BE2C (cell line): Measurements from ENCODE around the gene SLC2A6.

Experiments
- DNase-seq: peaks from one replicate; pipeline ENCODE4 v3.0.0-alpha.2; 2020
- H3K27me3 ChIP-seq: fragments of 250-450 bp; sonication (Bioruptor Pico); 2 replicates; pipeline ENCODE4 v1.5.1; 2020; ENCODE audit warnings: mild to moderate bottlenecking
- H3K36me3 ChIP-seq: fragments of 250-450 bp; sonication (Bioruptor Pico); 2 replicates; pipeline ENCODE4 v1.5.1; 2020; ENCODE audit warnings: mild to moderate bottlenecking
- H3K4me1 ChIP-seq: fragments of 250-450 bp; sonication (Bioruptor Pico); 2 replicates; pipeline ENCODE4 v1.5.1; 2020
- H3K4me3 ChIP-seq: 2 replicates; pipeline ENCODE4 v1.5.1; 2011; ENCODE audit warnings: low read depth, low read length
- H3K9me3 ChIP-seq: fragments of 250-450 bp; sonication (Bioruptor Pico); 2 replicates; pipeline ENCODE4 v1.5.1; 2020
- TF ChIP-seq, protein P1 (sequence below): IDR thresholded peaks from 2 replicates; pipeline ENCODE4 v1.5.1; 2012; ENCODE audit warnings: mild to moderate bottlenecking, low read depth, low read length

SLC2A6 gene

DNA sequence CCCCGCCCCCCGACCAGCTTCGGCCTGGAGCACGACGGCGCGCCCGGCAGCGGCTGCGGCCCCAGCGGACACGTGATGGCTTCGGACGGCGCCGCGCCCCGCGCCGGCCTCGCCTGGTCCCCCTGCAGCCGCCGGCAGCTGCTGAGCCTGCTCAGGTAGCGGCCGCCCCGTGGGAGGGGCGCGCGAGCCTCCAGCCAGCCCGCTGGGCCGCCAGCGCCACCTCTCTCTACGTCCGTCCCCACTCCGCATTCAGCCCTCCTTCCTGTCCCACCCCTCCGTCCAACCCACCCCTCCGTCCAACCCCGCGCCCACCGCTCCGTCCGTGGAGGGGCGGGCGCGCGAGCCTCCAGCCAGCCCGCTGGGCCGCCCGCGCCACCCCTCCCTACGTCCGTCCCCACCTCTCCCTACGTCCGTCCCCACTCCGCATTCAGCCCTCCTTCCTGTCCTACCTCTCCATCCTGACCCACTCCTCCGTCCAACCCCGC is 50.2 kb downstream of the SLC2A6 start:
- Histone ChIP-seq H3K4me1 (no peaks in the 10 kb centered on the region), H3K27me3 (no peaks in the 10 kb centered on the region), H3K9me3 (no peaks in the 10 kb centered on the region), H3K36me3 (no peaks in the 10 kb centered on the region), H3K4me3 (peak overlapping the region; percentile 23; the same call in 1 of the 2 replicates)
- TF ChIP-seq, protein P1, sequence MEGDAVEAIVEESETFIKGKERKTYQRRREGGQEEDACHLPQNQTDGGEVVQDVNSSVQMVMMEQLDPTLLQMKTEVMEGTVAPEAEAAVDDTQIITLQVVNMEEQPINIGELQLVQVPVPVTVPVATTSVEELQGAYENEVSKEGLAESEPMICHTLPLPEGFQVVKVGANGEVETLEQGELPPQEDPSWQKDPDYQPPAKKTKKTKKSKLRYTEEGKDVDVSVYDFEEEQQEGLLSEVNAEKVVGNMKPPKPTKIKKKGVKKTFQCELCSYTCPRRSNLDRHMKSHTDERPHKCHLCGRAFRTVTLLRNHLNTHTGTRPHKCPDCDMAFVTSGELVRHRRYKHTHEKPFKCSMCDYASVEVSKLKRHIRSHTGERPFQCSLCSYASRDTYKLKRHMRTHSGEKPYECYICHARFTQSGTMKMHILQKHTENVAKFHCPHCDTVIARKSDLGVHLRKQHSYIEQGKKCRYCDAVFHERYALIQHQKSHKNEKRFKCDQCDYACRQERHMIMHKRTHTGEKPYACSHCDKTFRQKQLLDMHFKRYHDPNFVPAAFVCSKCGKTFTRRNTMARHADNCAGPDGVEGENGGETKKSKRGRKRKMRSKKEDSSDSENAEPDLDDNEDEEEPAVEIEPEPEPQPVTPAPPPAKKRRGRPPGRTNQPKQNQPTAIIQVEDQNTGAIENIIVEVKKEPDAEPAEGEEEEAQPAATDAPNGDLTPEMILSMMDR, result no peak
- DNase-seq, result peak; percentile 70

DNA sequence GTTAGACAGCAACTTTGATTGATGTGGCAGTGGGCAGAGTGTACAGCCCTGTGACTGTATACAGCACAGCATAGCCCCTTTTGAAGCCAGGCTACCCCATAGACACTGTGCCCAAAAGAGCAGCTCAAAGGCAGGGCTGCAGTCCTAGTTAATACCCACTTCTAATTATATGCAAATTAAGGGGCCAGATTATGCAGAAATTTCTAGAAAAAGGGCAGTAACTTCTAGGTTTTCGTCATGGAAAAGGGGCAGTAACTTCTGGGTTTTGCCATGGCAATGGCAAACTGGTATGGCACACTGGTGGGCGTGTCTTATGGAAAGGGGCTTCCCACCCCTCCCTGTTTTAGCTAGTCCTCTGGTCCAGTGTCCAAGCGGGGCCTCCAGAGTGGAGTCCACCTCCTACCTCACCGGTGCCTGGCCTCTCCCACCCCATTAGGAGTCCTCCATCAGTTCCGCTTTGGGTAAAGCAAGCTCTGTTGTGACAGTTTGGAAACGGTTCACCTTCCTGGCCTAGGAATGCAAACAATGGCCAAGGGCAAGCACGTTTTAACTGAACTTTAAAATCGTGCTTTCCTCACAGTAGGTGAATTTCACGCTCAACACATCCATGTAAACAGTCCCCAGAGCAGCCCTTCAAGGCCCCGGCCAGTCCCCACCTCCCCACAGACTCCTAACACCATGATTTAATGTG is 51.1 kb downstream of the SLC2A6 start:
- Histone ChIP-seq H3K4me3 (peak overlapping the region; percentile 28), H3K4me1 (no peaks in the 10 kb centered on the region), H3K27me3 (no peaks in the 10 kb centered on the region), H3K9me3 (no peaks in the 10 kb centered on the region), H3K36me3 (no peaks in the 10 kb centered on the region)
- no peak for DNase-seq
- TF ChIP-seq, protein P1, result no peak

DNA sequence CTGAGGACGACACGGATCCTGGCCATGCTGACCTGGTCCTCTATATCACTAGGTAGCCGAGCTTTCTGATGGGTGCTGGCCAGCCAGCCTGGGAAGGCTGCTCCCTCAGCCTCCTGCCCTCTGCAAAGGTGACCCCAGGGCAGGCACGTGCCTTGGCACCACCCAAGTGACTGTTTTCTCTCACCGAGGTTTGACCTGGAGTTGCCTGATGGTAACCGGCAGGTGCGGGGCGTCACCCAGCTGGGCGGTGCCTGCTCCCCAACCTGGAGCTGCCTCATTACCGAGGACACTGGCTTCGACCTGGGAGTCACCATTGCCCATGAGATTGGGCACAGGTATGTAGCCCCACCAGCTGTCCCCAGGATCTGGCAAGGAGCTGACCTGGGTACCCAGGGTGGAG is 52.9 kb downstream of the SLC2A6 start:
- no peaks in the 10 kb centered on the region for H3K4me1 ChIP-seq
- no peaks in the 10 kb centered on the region for H3K36me3 ChIP-seq
- DNase-seq, result no peak
- H3K4me3 ChIP-seq, result no peak overlapping the region
- no peaks in the 10 kb centered on the region for H3K27me3 ChIP-seq
- TF ChIP-seq, protein P1, result no peak
- H3K9me3 ChIP-seq, result no peaks in the 10 kb centered on the region

DNA sequence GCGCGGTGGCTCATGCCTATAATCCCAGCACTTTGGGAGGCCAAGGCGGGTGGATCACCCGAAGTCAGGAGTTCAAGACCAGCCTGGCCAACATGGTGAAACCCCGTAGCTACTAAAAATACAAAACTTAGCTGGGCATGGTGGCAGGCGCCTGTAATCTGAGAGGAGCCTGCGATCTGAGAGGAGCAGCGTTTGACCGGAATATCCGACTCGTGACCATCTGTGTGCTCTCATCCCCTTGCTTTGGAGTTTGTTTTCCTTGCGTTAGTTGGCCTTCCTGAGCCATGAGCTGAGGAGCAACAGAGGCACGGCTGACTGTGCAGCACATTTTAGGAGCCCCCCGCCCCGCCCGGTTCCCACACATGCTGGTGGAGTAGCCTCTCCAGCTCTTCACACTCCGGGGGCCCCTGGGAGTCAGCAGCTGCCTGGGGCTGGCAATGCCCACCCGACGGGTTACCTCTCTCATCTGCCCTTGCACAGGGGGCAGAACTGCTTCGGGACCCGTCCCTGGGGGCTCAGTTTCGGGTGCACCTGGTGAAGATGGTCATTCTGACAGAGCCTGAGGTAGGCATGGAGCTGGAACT is 53.8 kb downstream of the SLC2A6 start:
- DNase-seq, result no peak
- TF ChIP-seq, protein P1, result no peak
- Histone ChIP-seq H3K36me3 (no peaks in the 10 kb centered on the region), H3K4me1 (no peaks in the 10 kb centered on the region), H3K4me3 (no peak overlapping the region), H3K9me3 (no peaks in the 10 kb centered on the region), H3K27me3 (no peaks in the 10 kb centered on the region)

DNA sequence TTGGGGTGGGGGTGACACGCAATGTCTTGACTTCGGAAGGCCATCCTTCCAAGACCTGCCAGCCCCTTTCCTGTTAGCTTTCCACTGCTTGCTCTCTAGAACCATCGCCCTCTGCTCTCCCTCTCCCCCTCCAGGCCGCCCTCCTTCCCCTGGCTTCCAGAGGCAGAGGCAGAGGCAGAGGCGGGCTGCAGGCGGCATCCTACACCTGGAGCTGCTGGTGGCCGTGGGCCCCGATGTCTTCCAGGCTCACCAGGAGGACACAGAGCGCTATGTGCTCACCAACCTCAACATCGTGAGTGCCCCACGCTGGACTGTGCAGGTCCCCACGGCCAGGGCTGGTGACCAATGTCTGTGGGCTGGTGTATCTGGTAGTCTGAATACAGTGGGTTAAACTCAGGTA is 54.7 kb downstream of the SLC2A6 start:
- H3K27me3 ChIP-seq, result no peaks in the 10 kb centered on the region
- TF ChIP-seq, protein P1, result no peak
- DNase-seq, result no peak
- H3K4me1 ChIP-seq, result no peaks in the 10 kb centered on the region
- H3K36me3 ChIP-seq, result no peaks in the 10 kb centered on the region
- H3K9me3 ChIP-seq, result no peaks in the 10 kb centered on the region
- H3K4me3 ChIP-seq, result no peak overlapping the region

DNA sequence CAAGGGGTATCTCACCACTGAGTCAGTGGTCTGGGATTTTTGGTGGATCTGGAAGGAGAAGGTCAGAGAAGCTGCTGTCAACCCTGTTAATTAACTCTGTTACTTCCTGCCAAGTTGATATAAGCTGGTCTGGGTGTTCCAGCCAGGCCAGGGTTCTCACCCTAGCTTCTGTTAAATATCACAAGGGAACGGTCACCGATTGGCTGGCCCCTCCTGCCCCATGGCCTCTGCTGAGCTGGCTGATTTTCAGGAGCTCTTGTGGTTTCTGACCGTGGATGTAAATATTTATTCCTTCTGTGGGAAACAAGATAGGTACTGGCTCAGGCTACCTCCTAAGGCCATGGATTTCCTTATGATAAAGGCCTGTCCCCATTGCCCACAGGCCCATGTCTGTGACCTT is 55.7 kb downstream of the SLC2A6 start:
- H3K27me3 ChIP-seq, result no peaks in the 10 kb centered on the region
- no peaks in the 10 kb centered on the region for H3K9me3 ChIP-seq
- no peaks in the 10 kb centered on the region for H3K36me3 ChIP-seq
- no peaks in the 10 kb centered on the region for H3K4me1 ChIP-seq
- DNase-seq, result no peak
- TF ChIP-seq, protein P1, result no peak
- no peak overlapping the region for H3K4me3 ChIP-seq
